H1 (cell line): Measurements from ENCODE around the gene SLC26A1. TPM values are rescaled to one million over a fixed set of nuclear protein-coding genes. Genes with fewer than 3 reads are reported as not detected.

Source experiments
- BRCA1 ChIP-seq: IDR thresholded peaks from 2 replicates; pipeline ENCODE4 v1.6.1; 2012; ENCODE audit warnings: low read depth, low read length, improper control_type of control experiment
- CEBPB ChIP-seq: IDR thresholded peaks from 2 replicates; pipeline ENCODE4 v1.6.1; 2012; ENCODE audit warnings: low read depth, low read length
- POU5F1 ChIP-seq: IDR thresholded peaks from 2 replicates; pipeline ENCODE4 v1.6.1; 2011; ENCODE audit warnings: low read depth, mild to moderate bottlenecking, low read length, moderate library complexity
- SIN3A ChIP-seq, 2 experiments: IDR thresholded peaks in 1 of 2; conservative IDR thresholded peaks in 1 of 2; 2 replicates each; pipeline ENCODE4 v1.6.1; 2011 to 2012; ENCODE audit warnings: low read length in 2 of 2, improper control_type of control experiment in 1 of 2, low read depth in 1 of 2, mild to moderate bottlenecking in 1 of 2
- SIRT6 ChIP-seq: IDR thresholded peaks from one replicate; pipeline ENCODE4 v1.7.1; 2012; ENCODE audit warnings: low read length, inconsistent platforms
- SP4 ChIP-seq: IDR thresholded peaks from 2 replicates; pipeline ENCODE4 v1.6.1; 2012; ENCODE audit warnings: low read length, inconsistent platforms
- TAF7 ChIP-seq: optimal IDR thresholded peaks from 2 replicates; pipeline ENCODE3; 2011; ENCODE audit warnings: low read depth, mild to moderate bottlenecking, inconsistent platforms, low read length, moderate library complexity, borderline replicate concordance
- polyA plus RNA-seq, 7 experiments: library from polyadenylated mRNA; depleted of rRNA in 3 of 7; stranded (reverse) in 5 of 7; unstranded in 2 of 7; fragments of >200 nt in 5 of 7; fragments of 200-250 nt in 2 of 7; gene quantifications; 1 replicate in 5 of 7; 2 replicates in 1 of 7; 4 replicates in 1 of 7; pipeline versions ENCODE4 v1.2.1 to v1.2.3, GENCODE V29; 2011 to 2013; ENCODE audit warnings: missing spikeins in 2 of 7, mixed read lengths in 2 of 7
- total RNA-seq: library from RNA; stranded (reverse); fragmentation: NEBNext Ultra II Directional; extraction: Animal tissue kit (Norgen Biotek cat#: 25700); gene quantifications from 2 replicates; pipeline ENCODE4 v1.2.1, GENCODE V29; 2021
- TF ChIP-seq, protein P1 (sequence below): IDR thresholded peaks from 2 replicates; pipeline ENCODE4 v1.6.1; 2012; ENCODE audit warnings: inconsistent platforms

SLC26A1 gene
- total and polyA plus RNA-seq, 2 of the 8 experiments (the other 6 are each of a cell fraction or from before 2014, with no cell fraction given) = 0.11 TPM; not detected in 1

GRCh38 chr4:1017706-1018105, 24.5 kb upstream of the SLC26A1 start (continued):
- no peak for TF ChIP-seq SIN3A (conservative IDR thresholded peaks at IDR 0.05 in 1 of 2, IDR thresholded peaks at IDR 0.05 in 1 of 2; ENCODE audit: low read depth in 1 of 2, low read length in 2 of 2)
- TF ChIP-seq, protein P1, sequence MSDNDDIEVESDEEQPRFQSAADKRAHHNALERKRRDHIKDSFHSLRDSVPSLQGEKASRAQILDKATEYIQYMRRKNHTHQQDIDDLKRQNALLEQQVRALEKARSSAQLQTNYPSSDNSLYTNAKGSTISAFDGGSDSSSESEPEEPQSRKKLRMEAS = no peak
- TF ChIP-seq BRCA1 = no peak
- no peak for TF ChIP-seq TAF7
- TF ChIP-seq POU5F1 = no peak
- no peak for TF ChIP-seq CEBPB
- no peak for TF ChIP-seq SIRT6
- no peak for TF ChIP-seq SP4
